H9 (cell line): ENCODE measurements around the gene SIM1. TPM values are rescaled to one million over a fixed set of nuclear protein-coding genes. Genes with fewer than 3 reads are reported as not detected.
A peak's percentile ranks its signal among the peaks of the same experiment; 100 is the strongest.

Source experiments
- DNase-seq: peaks from one replicate; pipeline ENCODE4 v3.0.0-alpha.2; 2017
- H2AFZ ChIP-seq: one replicate; pipeline ENCODE4 v1.6.1; 2013; ENCODE audit warnings: mild to moderate bottlenecking, low read length, control low read depth, moderate library complexity
- H2AK5ac ChIP-seq: 2 replicates; pipeline ENCODE4 v1.6.1; 2013; ENCODE audit warnings: low read length, control low read depth, mixed read lengths; ENCODE audit not compliant: insufficient read length
- H2BK120ac ChIP-seq: one replicate; pipeline ENCODE4 v1.6.1; 2013; ENCODE audit warnings: low read depth, mild to moderate bottlenecking, low read length, control low read depth, inconsistent platforms; ENCODE audit not compliant: poor library complexity, severe bottlenecking
- H2BK12ac ChIP-seq: 2 replicates; pipeline ENCODE4 v1.6.1; 2013; ENCODE audit warnings: low read length, control low read depth, mixed read lengths, low read depth; ENCODE audit not compliant: insufficient read length
- H2BK15ac ChIP-seq: 2 replicates; pipeline ENCODE4 v1.6.1; 2013; ENCODE audit warnings: low read depth, low read length, control low read depth
- H2BK20ac ChIP-seq: one replicate; pipeline ENCODE4 v1.6.1; 2013; ENCODE audit warnings: low read depth, mild to moderate bottlenecking, low read length, control low read depth, inconsistent platforms; ENCODE audit not compliant: poor library complexity, severe bottlenecking
- H2BK5ac ChIP-seq: 2 replicates; pipeline ENCODE4 v1.6.1; 2013; ENCODE audit warnings: low read length, control low read depth, mixed read lengths; ENCODE audit not compliant: insufficient read length
- H3K14ac ChIP-seq: 2 replicates; pipeline ENCODE4 v1.6.1; 2013; ENCODE audit warnings: low read length, control low read depth; ENCODE audit not compliant: insufficient read depth
- H3K18ac ChIP-seq: 2 replicates; pipeline ENCODE4 v1.6.1; 2013; ENCODE audit warnings: low read depth, mild to moderate bottlenecking, mixed read lengths, low read length, control low read depth; ENCODE audit not compliant: insufficient read length
- H3K23ac ChIP-seq: 2 replicates; pipeline ENCODE4 v1.6.1; 2013; ENCODE audit warnings: low read length, control low read depth, mixed read lengths, low read depth; ENCODE audit not compliant: insufficient read length
- H3K23me2 ChIP-seq: 2 replicates; pipeline ENCODE4 v1.6.1; 2013; ENCODE audit warnings: low read depth, mild to moderate bottlenecking, mixed read lengths, low read length, control low read depth; ENCODE audit not compliant: insufficient read length, poor library complexity, severe bottlenecking
- H3K27ac ChIP-seq: 2 replicates; pipeline ENCODE4 v1.5.1; 2013; ENCODE audit warnings: low read length, control low read depth, mixed read lengths, low read depth; ENCODE audit not compliant: insufficient read length
- H3K27me3 ChIP-seq: 2 replicates; pipeline ENCODE4 v1.6.1; 2013; ENCODE audit warnings: low read length, control low read depth, inconsistent platforms; ENCODE audit not compliant: insufficient read depth
- H3K4ac ChIP-seq: 2 replicates; pipeline ENCODE4 v1.6.1; 2013; ENCODE audit warnings: low read depth, mild to moderate bottlenecking, control low read depth, inconsistent platforms, low read length, moderate library complexity
- H3K4me1 ChIP-seq: 2 replicates; pipeline ENCODE4 v1.6.1; 2013; ENCODE audit warnings: low read length, control low read depth, inconsistent platforms; ENCODE audit not compliant: insufficient read depth
- H3K4me2 ChIP-seq: 2 replicates; pipeline ENCODE4 v1.6.1; 2013; ENCODE audit warnings: low read length, control low read depth, mixed read lengths; ENCODE audit not compliant: insufficient read length, insufficient read depth
- H3K56ac ChIP-seq: 2 replicates; pipeline ENCODE4 v1.6.1; 2013; ENCODE audit warnings: low read depth, mild to moderate bottlenecking, mixed read lengths, low read length, control low read depth; ENCODE audit not compliant: insufficient read length
- H3K79me1 ChIP-seq: 2 replicates; pipeline ENCODE4 v1.6.1; 2013; ENCODE audit warnings: low read depth, mild to moderate bottlenecking, moderate library complexity, low read length, control low read depth, inconsistent platforms; ENCODE audit not compliant: insufficient read depth, poor library complexity, severe bottlenecking
- H3K79me2 ChIP-seq: 2 replicates; pipeline ENCODE4 v1.6.1; 2013; ENCODE audit warnings: low read length, control low read depth, inconsistent platforms; ENCODE audit not compliant: insufficient read depth
- H3K9ac ChIP-seq: 2 replicates; pipeline ENCODE4 v1.6.1; 2013; ENCODE audit warnings: low read length, control low read depth, mixed read lengths; ENCODE audit not compliant: insufficient read length; ENCODE audit errors: extremely low read depth
- H3K9me3 ChIP-seq: one replicate; pipeline ENCODE4 v1.6.1; 2013; ENCODE audit warnings: low read depth, low read length, inconsistent platforms; ENCODE audit not compliant: control insufficient read depth
- H3T11ph ChIP-seq: one replicate; pipeline ENCODE4 v1.6.1; 2013; ENCODE audit warnings: mild to moderate bottlenecking, low read length, control low read depth, inconsistent platforms
- H4K20me1 ChIP-seq: one replicate; pipeline ENCODE4 v1.6.1; 2013; ENCODE audit not compliant: control insufficient read depth, insufficient read length, insufficient read depth
- H4K5ac ChIP-seq: 2 replicates; pipeline ENCODE4 v1.6.1; 2013; ENCODE audit warnings: low read depth, mild to moderate bottlenecking, mixed read lengths, low read length, control low read depth; ENCODE audit not compliant: insufficient read length
- H4K8ac ChIP-seq: replicated peaks from 2 replicates; pipeline ENCODE4 v1.6.1; 2013; ENCODE audit warnings: low read length, control low read depth, mixed read lengths, low read depth; ENCODE audit not compliant: insufficient read length
- H4K91ac ChIP-seq: 2 replicates; pipeline ENCODE4 v1.6.1; 2013; ENCODE audit warnings: low read depth, mild to moderate bottlenecking, moderate library complexity, mixed read lengths, low read length, control low read depth; ENCODE audit not compliant: insufficient read length
- H3K27ac Mint-ChIP-seq, 3 experiments: 2 replicates in 2 of 3; 3 replicates in 1 of 3; pipeline ENCODE4 v1.8.0; 2020 to 2021; ENCODE audit warnings: mixed read lengths in 3 of 3, mild to moderate bottlenecking in 1 of 3, moderate library complexity in 1 of 3
- H3K27me3 Mint-ChIP-seq: 2 replicates; pipeline ENCODE4 v1.8.0; 2021; ENCODE audit warnings: low read depth, mild to moderate bottlenecking, moderate library complexity, mixed read lengths
- H3K36me3 Mint-ChIP-seq, 3 experiments: 2 replicates in 2 of 3; 3 replicates in 1 of 3; pipeline ENCODE4 v1.8.0; 2020 to 2021; ENCODE audit warnings: low read depth in 3 of 3, mixed read lengths in 3 of 3; ENCODE audit not compliant: insufficient read depth in 1 of 3
- H3K4me1 Mint-ChIP-seq, 2 experiments: 2 replicates each; pipeline ENCODE4 v1.8.0; 2020; ENCODE audit warnings: mixed read lengths in 2 of 2
- H3K4me3 Mint-ChIP-seq, 2 experiments: 2 replicates in 1 of 2; 3 replicates in 1 of 2; pipeline ENCODE4 v1.8.0; 2020 to 2021; ENCODE audit warnings: mild to moderate bottlenecking in 2 of 2, mixed read lengths in 2 of 2, moderate library complexity in 1 of 2
- H3K9me3 Mint-ChIP-seq, 2 experiments: 2 replicates in 1 of 2; 3 replicates in 1 of 2; pipeline ENCODE4 v1.8.0; 2020; ENCODE audit warnings: mild to moderate bottlenecking in 2 of 2, mixed read lengths in 2 of 2, moderate library complexity in 1 of 2
- WGBS: extraction: QIAGEN DNeasy Blood & Tissue Kit; methylation state at CpG from one replicate; pipeline ENCODE4 v1.1.7; 2013; ENCODE audit warnings: missing lambda C conversion rate, low lambda C conversion rate, mixed read lengths; ENCODE audit not compliant: insufficient read length; ENCODE audit errors: extremely low coverage; 5-methylcytosine and 5-hydroxymethylcytosine counted together
- total RNA-seq: library from RNA; stranded (reverse); gene quantifications from 2 replicates; pipeline ENCODE4 v1.2.1, GENCODE V29; 2021
- TF ChIP-seq, protein P1 (sequence below): fragments of 200-600 bp; sonication (generic); conservative IDR thresholded peaks from 3 replicates; pipeline ENCODE4 v1.8.0; 2021; ENCODE audit warnings: antibody characterized with exemption, mild to moderate bottlenecking

SIM1 gene
- total RNA-seq, 1 experiment from 2014 or later: not detected

DNA sequence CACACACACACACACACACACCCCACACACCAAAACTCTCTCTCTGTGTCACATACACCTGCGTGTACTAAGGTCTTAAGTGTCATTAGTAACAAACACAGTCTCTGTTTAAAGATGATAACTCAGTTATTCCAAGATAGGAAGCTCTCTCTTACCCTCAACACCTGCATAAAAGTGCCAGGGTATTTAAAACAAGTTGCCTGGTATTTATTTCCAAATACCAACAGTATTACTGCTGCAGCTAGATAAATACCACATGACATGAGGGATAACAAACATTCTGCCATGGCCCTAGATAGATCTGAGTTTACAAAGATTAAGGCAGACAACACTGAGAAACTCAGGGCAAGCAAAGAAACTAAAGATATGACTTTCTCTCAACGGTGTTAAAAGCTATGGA, 118.5 kb downstream of the SIM1 start:
- Histone ChIP-seq H2BK20ac (no peak overlapping the region), H3K9me3 (no peaks in the 10 kb centered on the region), H3K23ac (no peak overlapping the region), H3K4me2 (no peak overlapping the region), H3T11ph (no peak overlapping the region), H4K20me1 (no peaks in the 10 kb centered on the region), H4K8ac (no peak overlapping the region), H3K4me1 (peaks cover 3% of the 10 kb centered on the region; the same call in 1 of the 2 replicates), H3K9ac (no peak overlapping the region), H3K56ac (no peak overlapping the region), H3K18ac (no peak overlapping the region), H3K4ac (no peak overlapping the region), H2AK5ac (no peak overlapping the region), H2BK5ac (no peak overlapping the region), H3K27me3 (no peaks in the 10 kb centered on the region), H3K23me2 (no peaks in the 10 kb centered on the region), H2BK120ac (no peak overlapping the region), H2AFZ (no peak overlapping the region), H3K27ac (no peak overlapping the region), H4K91ac (no peak overlapping the region), H3K14ac (no peak overlapping the region), H2BK15ac (no peak overlapping the region), H3K79me1 (no peaks in the 10 kb centered on the region), H2BK12ac (no peak overlapping the region), H3K79me2 (no peaks in the 10 kb centered on the region), H4K5ac (no peak overlapping the region)
- no CpG with 5 or more reads among the region's 2 CpGs for WGBS
- Mint-ChIP-seq H3K9me3 (no peaks in the 10 kb centered on the region; a peak in 1 of 5 replicates), H3K36me3 (no peaks in the 10 kb centered on the region), H3K4me1 (peaks cover 28 to 30% of the 10 kb centered on the region in 2 experiments), H3K27ac (0 out of 7 replicates have a peak overlapping the region, but pooled peaks of 1 of the 3 experiments have one; percentile 4), H3K4me3 (no peak overlapping the region), H3K27me3 (no peaks in the 10 kb centered on the region)
- no peak for DNase-seq
- TF ChIP-seq, protein P1, sequence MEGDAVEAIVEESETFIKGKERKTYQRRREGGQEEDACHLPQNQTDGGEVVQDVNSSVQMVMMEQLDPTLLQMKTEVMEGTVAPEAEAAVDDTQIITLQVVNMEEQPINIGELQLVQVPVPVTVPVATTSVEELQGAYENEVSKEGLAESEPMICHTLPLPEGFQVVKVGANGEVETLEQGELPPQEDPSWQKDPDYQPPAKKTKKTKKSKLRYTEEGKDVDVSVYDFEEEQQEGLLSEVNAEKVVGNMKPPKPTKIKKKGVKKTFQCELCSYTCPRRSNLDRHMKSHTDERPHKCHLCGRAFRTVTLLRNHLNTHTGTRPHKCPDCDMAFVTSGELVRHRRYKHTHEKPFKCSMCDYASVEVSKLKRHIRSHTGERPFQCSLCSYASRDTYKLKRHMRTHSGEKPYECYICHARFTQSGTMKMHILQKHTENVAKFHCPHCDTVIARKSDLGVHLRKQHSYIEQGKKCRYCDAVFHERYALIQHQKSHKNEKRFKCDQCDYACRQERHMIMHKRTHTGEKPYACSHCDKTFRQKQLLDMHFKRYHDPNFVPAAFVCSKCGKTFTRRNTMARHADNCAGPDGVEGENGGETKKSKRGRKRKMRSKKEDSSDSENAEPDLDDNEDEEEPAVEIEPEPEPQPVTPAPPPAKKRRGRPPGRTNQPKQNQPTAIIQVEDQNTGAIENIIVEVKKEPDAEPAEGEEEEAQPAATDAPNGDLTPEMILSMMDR: no peak
